HG03442 (cell line): ENCODE data around the gene ALDH18A1.
"Not testable (repeated sequence)": the region's sequence is repeated elsewhere in the genome, so short reads cannot be mapped to it uniquely, and the experiment has no call there.

ENCODE experiments used
- ATAC-seq: cut with Tn5 transposase; IDR thresholded peaks from one replicate; pipeline ENCODE4 v1.9.1; 2021; ENCODE audit warnings: mild to moderate bottlenecking, moderate library complexity; ENCODE audit not compliant: unreplicated experiment

Gene ALDH18A1

DNA sequence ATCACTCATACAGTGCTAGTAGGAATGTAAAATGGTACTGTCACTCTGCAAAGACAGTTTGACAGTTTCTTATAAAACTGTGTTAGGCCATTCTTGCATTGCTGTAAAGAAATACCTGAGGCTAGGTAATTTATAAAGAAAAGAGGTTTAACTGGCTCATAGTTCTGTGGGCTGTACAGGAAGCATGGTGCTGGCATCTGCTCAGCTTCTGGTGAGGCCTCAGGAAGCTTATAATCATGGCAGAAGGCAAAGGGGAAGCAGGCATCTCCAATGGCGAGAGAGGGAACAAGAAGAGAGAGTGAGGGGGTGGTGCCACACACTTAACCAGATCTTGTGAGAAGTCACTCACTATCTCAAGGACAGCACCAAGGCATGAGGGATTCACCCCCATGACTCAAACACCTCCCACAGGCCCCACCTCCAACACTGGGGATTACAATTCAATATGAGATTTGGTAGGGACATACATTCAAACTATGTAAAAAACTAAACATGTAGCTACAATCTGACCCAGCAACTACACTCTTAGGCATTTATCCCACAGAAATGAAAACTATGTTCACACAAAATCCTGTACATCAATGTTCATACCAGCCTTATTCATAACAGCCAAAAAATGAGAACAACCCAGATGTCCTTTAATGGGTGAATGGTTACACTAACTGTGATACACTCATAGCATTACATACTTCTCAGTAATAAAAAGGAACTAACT lies 5.0 kb downstream of the ALDH18A1 start:
- ATAC-seq, result no peak

DNA sequence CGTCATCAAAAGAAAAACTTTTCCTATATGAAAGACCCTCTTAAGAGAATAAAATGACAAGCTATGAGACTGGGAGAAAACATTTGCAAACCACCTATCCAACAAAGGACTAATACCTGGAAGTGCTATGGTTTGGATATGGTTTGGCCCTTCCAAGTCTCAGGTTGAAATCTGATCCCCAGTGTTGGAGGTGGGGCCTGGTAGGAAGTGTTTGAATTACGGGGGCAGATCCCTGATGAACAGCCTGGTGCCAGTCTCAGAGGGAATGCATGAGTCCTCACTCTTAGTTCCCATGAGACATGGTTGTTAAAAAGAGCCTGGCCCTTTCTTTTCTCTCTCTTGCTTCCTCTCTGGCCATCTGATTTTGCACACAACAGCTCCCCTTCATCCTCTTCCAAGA lies 6.3 kb downstream of the ALDH18A1 start:
- ATAC-seq, result no peak

DNA sequence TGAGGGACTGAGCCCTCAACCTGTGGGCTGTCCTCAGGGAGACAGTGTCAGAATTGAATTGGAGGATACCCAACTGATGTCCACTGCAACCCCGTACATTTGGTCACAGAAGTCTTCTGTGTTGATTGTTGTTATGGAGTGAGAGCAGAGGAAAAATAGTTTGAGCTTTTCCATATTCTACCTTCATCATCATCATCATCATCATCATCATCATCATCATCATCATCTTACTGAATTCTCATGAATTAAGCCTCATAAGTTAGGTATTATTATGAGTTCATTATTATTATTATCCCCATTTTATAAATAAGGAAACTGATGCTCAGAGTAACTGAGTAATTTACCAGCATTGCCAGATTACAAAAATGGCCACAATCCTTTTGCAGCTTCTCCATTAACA lies 8.4 kb downstream of the ALDH18A1 start:
- no peak for ATAC-seq

DNA sequence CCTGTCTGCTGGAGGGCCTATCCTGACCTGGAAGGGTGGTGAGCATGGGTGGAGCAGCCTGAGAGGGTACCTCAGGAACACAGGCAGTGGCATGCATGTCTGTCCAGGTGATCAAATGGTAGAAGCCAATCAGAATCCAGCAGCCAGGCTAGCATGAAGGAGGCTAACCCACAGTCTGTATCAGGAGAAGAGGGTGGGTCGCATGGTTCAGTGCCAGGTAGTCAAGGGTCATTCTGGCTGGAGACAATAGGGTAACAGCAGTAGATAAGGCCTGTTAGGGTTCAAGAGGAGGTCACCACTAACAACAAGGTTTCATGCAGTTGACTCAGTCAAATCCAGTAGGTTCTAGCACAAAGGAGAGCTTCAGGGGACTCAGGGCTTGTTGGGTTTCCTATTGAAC lies 10.4 kb downstream of the ALDH18A1 start:
- ATAC-seq, result no peak

DNA sequence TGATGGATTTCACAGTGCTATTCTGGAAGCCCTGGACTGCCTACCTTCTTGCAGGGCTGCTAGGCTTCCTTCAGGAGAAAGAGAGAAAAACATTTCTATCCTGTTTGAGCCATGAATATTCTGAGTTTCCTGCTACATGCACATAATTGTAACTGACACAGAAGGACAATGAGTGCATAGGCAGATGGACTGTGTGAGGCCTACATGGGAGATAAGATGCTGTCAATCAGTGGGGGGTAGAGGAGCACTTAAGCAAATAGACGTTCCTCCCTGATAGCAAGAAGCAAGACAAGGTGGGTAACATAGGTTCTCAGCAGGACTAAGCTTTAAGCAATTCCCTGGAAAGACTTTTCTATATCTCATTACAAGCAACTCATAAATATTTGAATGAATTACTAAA lies 11.6 kb downstream of the ALDH18A1 start:
- ATAC-seq, result no peak

DNA sequence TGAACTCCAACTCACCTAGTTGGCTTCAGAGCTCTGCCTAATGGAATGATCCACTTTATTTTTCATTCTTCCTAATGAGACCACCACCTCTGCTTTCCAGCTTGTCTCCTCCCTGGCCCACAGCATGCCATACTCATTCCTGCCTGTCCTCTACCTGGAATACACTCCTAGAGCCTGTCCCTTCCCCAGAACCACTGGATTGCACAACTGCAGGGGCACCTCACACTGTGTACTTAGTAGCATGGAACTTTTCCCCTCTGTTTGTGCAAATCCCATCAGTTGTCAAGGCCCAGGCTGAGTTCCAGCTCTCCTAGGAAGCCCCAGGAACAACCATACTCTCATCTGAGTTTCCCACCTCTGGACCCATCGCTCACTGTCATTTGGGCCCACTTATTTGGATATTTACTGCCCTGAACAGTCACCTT lies 15.6 kb downstream of the ALDH18A1 start:
- ATAC-seq, result no peak

DNA sequence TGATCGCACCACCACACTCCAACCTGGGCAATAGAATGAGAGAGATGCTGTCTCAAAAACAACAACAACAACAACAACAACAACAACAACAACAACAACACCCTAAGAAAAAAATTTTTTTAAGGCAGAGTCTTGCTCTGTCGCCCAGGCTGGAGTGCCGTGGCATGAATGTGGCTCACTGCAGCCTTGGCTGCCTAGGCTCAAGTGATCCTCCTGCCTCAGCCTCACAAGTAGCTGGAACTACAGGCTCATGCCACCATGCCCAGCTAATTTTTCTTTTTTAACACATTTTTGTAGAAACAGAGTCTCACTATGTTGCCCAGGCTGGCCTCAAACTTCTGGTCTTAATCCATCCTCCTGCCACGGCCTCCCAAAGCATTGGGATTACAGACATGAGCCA lies 18.6 kb downstream of the ALDH18A1 start:
- ATAC-seq, result no peak

DNA sequence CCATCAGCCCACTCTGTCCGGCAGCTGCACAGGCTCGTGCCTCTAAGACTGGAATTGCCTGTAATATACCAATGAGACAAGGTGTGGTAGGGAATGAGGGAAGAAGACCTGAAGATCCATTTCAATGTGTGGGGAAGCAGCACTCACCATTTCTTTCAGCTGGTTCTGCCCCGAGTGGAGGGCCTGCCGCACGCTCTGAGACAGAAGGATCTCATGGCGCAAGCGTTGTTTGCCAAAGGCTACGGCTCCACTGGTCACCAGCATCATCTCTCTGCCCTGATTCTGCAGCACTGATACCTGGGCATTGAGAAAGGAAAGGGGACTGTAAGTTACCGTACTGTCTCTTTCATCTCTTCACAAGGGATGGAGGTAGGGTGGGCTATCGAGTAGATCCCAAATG lies 19.4 kb downstream of the ALDH18A1 start:
- ATAC-seq, result no peak

DNA sequence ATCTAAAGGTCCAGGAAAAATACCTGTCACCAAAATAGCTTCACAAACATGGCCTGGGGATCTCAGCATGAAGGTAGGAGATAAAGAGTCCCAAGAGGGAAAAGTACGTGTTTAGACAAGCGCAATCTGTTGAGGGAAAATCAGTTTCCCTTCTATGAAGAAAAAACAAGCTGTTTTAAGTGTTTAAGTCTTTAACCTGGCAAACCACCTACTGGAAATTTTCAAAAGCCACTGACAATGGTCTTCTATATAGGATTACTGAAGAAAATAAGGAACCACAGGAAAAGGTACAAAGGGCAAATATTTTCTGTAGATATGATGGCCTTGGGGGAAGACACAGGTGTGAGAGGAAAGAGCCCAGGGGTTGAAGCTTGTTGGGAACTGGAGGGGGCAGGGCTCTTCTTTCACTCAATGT lies 21.2 kb downstream of the ALDH18A1 start:
- no peak for ATAC-seq

DNA sequence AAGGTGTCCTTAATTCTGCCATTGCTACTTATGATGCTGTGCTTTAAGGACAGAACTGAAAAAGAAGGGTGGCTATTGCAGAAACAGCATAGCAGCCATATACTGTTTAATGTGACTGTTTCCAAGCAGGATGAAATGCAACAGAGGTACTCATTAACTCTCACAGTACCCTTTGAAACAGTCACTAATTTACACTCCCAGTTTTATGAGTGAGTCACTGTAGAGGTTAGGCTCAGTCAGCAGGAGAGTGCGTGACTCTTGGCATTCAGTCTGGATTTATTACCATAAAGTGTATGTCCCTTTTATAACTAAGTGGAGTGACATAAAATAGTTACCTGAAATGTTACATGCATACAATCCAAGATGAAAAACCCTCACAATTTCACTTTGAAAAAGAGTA lies 27.7 kb downstream of the ALDH18A1 start:
- no peak for ATAC-seq

DNA sequence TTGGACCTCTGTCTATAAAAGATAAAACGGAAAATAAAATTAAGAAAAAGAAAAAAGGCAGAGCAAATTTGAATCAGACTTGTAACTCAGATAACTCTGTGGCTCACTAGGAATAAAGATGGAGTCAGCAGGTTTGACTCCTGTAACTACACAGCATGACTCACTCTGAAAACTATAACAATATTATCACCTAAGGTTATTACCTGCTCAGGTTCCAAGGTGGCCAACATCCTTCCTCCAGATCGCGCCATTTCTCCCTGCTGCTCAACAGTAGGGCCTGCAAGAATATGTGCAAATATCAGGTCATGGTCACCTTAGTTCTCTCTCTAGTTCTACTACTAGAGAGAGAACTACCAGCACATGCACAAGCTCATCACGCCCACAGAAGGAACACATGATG lies 30.0 kb downstream of the ALDH18A1 start:
- no peak for ATAC-seq

DNA sequence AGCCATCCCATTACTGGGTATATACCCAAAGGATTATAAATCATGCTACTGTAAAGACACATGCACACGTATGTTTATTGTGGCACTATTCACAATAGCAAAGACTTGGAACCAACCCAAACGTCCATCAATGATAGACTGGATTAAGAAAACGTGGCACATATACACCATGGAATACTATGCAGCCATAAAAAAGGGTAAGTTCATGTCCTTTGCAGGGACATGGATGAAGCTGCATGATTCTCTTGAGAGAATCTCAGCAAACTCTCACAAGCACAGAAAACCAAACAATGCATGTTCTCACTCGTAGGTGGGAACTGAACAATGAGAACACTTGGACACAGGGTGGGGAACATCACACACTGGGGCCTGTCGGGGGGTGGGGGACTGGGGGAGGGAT lies 36.1 kb downstream of the ALDH18A1 start:
- ATAC-seq, result not testable (repeated sequence)

DNA sequence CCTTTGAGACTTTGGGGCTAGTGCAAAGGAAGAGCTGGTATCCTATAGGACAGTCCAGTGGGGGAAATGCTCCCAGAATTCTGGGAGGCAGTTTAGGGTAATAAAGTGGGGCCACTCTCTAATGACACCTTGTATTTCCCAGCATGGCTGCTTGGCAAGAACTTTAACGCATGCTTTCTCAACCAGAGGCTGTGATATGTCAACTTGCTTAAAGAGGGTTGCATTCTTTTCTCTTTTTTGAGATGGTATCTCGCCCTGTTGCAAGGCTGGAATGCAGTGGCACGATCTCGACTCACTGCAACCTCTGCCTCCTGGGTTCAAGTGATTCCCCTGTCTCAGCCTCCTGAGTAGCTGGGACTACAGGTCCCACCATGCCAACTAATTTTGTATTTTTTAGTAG lies 38.4 kb downstream of the ALDH18A1 start:
- ATAC-seq, result no peak

DNA sequence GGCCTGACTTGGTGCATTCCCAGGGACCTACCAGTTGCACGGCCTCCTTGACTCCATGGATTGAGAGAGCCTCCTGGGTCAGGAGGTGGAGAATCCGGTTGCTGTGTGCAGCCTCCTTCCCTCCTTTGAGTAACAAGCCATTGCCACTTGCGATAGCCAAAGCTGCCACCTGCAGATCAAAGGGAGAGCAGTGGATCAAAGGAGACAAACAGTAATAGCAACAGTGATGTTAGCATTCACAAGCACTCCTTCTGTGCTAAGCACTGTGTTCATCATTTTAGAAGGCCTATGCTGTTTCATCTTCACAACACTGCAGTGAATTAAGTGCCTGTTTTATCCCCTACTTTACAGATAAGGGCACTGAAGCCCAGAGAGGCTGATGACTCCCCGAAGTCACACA lies 40.1 kb downstream of the ALDH18A1 start:
- no peak for ATAC-seq

DNA sequence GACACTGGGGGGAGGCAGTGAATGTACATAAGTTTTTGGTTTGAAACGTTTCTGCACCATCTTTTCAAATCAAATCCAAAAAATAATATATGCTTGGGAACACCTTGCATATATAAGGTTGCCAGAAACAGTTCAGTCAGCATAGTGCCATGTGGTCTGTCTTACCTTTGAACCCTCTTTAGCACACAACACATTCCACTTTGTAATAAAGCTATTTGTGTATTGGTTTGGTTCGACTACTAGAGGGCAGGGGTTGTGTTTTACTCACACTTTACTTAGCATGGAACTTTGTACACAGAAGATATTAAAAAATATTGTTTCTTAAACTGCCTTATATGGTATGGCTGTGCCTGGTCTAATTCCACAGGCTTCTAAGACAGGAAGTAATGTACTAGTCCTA lies 43.2 kb downstream of the ALDH18A1 start:
- no peak for ATAC-seq

DNA sequence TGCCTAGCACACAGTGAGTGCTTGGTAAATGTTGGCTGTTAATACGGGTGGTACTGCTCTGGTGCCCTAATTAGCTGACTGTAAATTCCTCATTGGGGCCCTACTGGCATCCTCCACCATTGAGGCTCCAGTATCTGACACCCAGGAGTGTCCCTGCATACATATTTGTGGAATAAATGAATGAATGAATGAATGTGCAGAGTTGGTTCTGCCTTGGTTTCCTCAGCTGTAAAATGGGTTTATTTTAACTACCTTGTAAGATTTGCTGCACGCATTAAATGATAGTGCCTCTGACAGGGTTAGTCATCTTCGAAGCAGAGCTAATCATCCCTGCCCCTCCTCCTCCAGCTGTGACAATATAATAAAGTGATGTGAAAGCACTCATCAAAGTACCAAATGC lies 45.8 kb downstream of the ALDH18A1 start:
- ATAC-seq, result no peak

DNA sequence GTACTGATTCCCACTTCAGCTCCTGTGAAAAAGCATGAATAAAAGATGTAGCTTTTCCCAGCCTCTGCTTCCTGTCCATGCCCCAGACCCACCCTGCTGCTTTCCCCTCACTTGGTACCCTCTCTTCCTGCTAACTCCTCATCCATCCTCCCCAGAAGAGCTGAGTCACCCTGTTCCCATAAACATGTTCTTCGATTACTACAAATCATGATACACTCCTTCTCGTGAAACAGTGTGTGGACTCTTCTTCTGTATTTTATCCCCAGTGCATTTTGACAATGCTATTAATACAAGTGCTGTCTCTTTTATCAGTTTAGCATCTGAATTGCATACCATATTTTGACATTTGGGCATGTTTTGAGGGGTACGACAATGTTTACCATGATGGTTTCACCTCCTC lies 49.6 kb downstream of the ALDH18A1 start:
- ATAC-seq, result no peak

DNA sequence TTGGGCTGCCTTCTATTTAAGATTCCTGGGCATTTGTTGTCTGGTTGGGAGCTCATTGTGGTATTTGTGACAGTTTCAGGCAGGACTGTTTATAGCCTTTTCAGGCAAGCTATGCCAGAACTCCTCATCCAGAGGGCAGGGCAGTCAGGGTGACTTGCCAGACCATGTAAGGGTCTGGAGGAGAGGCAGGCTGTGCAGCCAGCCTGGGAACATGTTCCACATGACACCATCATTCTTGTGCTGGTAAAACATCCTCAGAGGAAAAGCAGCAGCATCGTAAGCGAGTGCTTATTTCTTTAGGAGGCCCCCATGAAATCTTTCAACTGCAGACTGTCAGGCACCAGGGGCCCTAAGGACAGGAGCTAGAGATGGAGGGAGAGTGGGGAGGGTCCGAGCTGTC lies 51.3 kb downstream of the ALDH18A1 start:
- no peak for ATAC-seq

DNA sequence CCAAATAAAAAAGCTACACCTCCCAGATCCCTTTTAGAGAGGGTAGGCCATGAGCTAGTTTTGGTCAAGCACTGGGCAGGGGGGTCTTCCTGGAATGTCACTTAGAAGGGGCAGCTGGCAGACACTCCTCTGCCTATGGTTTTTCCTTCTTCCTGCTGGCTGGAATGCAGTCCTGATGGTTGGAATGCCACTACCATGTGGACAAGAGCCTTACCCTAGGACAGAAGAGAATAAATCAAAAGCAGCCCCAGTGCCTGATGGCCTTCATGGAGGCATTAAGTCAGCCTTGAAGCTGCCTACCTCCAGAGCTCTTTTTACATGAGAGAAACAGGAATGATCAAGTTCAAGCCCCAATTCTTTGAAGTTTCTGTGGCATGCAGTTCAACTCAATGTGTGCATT lies 51.9 kb downstream of the ALDH18A1 start:
- no peak for ATAC-seq

DNA sequence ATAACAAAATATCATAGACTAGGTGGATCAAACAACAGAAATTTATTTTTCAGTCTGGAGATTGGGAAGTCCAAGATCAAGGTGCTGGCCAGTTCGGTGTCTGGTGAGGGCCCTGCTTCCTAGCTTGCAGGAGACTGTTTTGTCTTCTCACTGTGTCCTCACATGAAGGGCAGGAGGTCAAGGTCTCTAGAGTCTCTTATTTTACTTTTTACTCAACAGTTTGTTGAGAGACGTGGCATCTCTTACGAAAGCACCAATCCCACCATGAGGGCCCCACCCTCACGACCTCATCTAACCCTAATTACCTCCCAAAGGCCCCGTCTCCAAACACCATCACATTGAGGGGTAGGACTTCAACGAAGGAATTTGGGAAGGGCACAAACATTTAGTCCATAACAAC lies 54.1 kb downstream of the ALDH18A1 start:
- ATAC-seq, result no peak

DNA sequence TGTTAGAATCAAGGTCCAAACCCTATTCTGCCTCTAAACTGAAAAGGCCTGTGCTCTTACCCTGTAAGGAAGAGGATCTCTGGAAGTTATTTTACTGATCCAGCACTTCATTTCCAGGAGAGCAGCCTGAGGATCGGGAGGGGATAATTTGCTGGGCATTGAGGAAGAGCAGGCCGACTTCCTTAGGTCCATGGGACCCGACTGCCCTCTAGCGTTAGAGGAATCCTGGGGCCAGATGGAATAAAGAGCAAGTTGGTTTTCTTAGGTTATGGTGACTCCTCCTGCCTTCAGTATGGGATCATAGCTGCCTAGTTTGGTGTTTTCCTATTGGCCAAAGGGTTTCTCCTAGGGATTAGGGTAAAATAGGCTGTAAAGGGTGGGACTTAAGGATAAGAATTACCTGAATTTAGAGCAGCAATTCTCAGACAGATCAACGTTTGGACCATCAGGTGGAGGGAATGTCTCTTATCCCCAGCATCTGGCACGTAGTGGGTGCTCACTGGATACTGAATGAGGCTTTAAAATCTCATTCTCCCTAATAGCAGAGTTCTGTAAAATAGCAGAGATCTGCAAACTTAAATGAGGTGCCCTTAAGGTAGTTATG lies 55.3 kb downstream of the ALDH18A1 start:
- peak; percentile 64 for ATAC-seq

DNA sequence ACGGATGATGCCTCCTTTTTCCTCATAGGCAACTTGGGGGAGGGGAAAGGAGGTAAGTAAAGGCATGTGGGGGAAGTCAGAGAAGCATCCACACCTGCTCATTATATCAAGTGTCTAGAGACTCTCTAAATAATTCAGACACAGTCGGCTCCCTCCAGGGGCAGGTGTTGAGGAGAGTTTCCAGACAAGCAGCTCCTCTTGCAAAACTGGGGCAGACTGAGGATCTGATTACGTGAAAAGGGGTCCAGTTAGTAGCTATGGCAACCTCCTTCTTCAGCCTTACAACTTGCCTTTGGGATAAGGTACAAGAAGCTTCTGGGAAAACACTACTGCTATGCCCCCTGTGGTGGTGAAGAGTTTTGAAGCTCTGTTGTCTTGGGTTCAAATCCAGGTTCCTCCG lies 56.4 kb downstream of the ALDH18A1 start:
- no peak for ATAC-seq

DNA sequence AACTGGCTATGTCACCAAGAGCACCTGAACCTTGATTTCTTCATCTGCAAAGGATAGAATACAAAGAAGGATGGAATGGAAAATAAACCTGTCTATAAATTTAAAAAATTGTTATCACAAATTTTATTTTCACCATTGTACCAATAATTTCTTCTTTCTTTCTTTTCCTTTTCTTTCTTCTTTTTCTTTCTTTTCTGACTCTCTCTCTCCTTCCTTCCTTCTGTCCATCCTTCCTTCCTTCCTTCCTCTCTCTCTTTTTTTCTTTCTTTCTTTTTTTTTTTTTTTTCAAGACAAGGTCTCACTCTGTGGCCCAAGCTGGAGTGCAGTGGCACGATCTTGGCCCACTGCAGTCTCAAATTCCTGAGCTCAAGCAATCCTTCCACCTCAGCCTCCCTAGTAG lies 58.7 kb downstream of the ALDH18A1 start:
- ATAC-seq, result no peak
